PC-3 (cell line): ENCODE measurements around the gene MORC1.
"Not testable (repeated sequence)": the region's sequence is repeated elsewhere in the genome, so short reads cannot be mapped to it uniquely, and the experiment has no call there.

Experiments used
- CTCF ChIP-seq: fragments of 300-600 bp; sonication (generic); conservative IDR thresholded peaks from 2 replicates; pipeline ENCODE4 v1.5.1; 2017; ENCODE audit warnings: antibody characterized with exemption, low read depth, mild to moderate bottlenecking, low read length
- EZH2 ChIP-seq: fragments of 300-600 bp; sonication (generic); IDR thresholded peaks from one replicate; pipeline ENCODE4 v1.6.1; 2017; ENCODE audit warnings: antibody characterized with exemption, mild to moderate bottlenecking, low read length; ENCODE audit not compliant: unreplicated experiment

GRCh38 chr3:109080090-109080489 is 37.8 kb downstream of the MORC1 start:
- TF ChIP-seq CTCF, EZH2: not testable (repeated sequence)
